SU-DHL-6 (cell line): Measurements from ENCODE around the gene SLC16A6.

ENCODE experiments used
- EZH2phosphoT487 ChIP-seq: fragments of 200-600 bp; sonication (generic), shearing (Covaris generic); conservative IDR thresholded peaks from 2 replicates; pipeline ENCODE4 v1.6.1; 2018; ENCODE audit warnings: mild to moderate bottlenecking, antibody characterized with exemption, low read length, moderate library complexity, mixed read lengths
- TF ChIP-seq, protein P1 (sequence below): fragments of 200-600 bp; sonication (generic); IDR thresholded peaks from one replicate; pipeline ENCODE4 v1.5.1; 2017; ENCODE audit warnings: antibody characterized with exemption, mild to moderate bottlenecking, low read length, moderate library complexity; ENCODE audit not compliant: insufficient read depth, poor library complexity, severe bottlenecking

DNA sequence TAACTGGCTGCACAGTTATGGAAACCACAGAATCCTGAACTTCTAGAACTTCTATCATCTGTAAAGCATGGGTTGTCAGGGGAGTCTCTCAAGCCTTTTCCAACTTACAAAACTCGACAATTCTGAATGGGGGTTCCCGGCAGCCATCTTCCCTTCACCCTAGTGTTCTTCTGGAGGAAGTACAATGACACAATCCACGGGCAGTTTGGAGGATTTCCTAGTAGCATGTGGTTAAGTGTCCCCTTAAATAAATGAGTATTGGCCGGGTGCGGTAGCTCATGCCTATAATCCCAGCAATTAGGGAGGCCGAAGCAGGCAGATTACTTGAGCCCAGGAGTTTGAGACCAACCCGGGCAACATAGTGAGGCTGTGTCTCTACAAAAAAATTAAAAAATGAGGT, 2.1 kb downstream of the SLC16A6 start:
- TF ChIP-seq EZH2phosphoT487: no peak
- TF ChIP-seq, protein P1, sequence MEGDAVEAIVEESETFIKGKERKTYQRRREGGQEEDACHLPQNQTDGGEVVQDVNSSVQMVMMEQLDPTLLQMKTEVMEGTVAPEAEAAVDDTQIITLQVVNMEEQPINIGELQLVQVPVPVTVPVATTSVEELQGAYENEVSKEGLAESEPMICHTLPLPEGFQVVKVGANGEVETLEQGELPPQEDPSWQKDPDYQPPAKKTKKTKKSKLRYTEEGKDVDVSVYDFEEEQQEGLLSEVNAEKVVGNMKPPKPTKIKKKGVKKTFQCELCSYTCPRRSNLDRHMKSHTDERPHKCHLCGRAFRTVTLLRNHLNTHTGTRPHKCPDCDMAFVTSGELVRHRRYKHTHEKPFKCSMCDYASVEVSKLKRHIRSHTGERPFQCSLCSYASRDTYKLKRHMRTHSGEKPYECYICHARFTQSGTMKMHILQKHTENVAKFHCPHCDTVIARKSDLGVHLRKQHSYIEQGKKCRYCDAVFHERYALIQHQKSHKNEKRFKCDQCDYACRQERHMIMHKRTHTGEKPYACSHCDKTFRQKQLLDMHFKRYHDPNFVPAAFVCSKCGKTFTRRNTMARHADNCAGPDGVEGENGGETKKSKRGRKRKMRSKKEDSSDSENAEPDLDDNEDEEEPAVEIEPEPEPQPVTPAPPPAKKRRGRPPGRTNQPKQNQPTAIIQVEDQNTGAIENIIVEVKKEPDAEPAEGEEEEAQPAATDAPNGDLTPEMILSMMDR: no peak
